Measurements from ENCODE around the gene C1QTNF12. TPM values are rescaled to one million over a fixed set of nuclear protein-coding genes. Genes with fewer than 3 reads are reported as not detected.

The C1QTNF12 gene
- total and polyA plus RNA-seq, 7 donors = 0.13 to 1.4 (median 0.86) TPM

DNA sequence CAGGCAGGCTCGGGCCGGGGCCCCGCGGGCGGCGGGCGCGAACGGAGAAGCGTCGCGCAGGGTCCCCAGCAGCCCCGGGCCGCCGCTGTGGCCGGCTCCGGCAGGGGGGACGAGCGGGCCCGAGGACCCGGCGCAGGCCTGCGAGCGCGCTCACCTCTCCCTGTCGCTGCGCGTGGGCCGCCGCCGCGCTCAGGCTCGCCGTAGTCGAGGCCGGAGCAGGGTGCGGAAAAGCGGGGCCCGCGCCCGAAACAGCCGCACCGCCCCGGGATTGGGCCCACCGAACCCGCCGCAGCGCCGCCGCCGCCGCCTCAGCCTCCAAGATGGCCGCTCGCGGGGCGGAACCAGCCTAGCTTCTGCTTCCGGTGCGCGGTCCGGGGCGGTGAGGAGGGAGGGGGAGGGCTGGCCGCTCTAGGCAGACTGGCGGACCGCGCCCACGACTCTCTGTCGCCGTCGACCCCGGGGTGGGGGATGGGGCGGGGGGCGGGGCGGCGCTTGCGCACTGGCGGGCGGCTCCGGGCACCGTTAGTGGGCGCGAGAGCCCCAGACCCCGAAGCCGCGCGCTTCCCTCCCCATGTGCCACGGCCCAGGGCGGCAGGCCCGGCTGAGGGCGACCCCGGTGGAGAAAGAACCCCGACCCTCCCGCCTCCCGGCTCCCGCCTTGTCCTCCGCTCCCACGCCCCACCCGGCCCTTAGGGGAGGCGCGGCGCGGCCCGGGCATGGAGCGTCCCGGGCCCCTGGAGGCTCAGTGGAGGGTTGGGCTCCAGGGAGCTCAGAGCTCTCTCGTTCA lies 27.2 kb upstream of the C1QTNF12 start, which contains the start of gene UBE2J2:
Gene UBE2J2 (minus strand): TSS at position 343 of the 787 bp plus-strand sequence. CDS start 5,862 bp downstream, outside the sequence.
- H3K27ac ChIP-seq = peak within 1 kb of the TSS; percentile 88
- peak; percentile 94 to 98 for DNase-seq
- intact Hi-C loops (cut with DNase I) = loop anchor here (2.0 to 10.0 kb wide), 4 partner anchors 41 to 239 kb away; partner anchors contain the start of genes B3GALT6 (in 2 of the 2), SDF4 (in 2 of the 2), C1orf159 (in 1 of the 2) and DVL1 (in 1 of the 2)
- whole genome bisulfite sequencing, 3 donors = 0% methylated on average over 45 to 105 of the region's 105 CpGs
- H3K27me3 ChIP-seq (ENCODE audit: insufficient read depth in 3 of 3, low read length in 2 of 3) = no peaks in the 10 kb centered on the region
- H3K4me1 ChIP-seq = peaks cover 45% of the 10 kb centered on the region
- no peaks in the 10 kb centered on the region for H3K9me3 ChIP-seq
- TF ChIP-seq, protein P1, sequence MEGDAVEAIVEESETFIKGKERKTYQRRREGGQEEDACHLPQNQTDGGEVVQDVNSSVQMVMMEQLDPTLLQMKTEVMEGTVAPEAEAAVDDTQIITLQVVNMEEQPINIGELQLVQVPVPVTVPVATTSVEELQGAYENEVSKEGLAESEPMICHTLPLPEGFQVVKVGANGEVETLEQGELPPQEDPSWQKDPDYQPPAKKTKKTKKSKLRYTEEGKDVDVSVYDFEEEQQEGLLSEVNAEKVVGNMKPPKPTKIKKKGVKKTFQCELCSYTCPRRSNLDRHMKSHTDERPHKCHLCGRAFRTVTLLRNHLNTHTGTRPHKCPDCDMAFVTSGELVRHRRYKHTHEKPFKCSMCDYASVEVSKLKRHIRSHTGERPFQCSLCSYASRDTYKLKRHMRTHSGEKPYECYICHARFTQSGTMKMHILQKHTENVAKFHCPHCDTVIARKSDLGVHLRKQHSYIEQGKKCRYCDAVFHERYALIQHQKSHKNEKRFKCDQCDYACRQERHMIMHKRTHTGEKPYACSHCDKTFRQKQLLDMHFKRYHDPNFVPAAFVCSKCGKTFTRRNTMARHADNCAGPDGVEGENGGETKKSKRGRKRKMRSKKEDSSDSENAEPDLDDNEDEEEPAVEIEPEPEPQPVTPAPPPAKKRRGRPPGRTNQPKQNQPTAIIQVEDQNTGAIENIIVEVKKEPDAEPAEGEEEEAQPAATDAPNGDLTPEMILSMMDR (IDR thresholded peaks at IDR 0.05) = no peak
- H3K4me3 ChIP-seq = peak within 1 kb of the TSS; percentile 71
- peak; percentile 97 to 98 (median 98) for ATAC-seq
- peaks cover 0 to 9% of the 10 kb centered on the region in 2 donors for H3K36me3 ChIP-seq (ENCODE audit: insufficient read depth in 1 of 2, low read depth in 1 of 2)

GRCh38 chr1:1273209-1273511 lies 26.6 kb upstream of the C1QTNF12 start:
- 0% methylated on average over 23 to 31 of the region's 31 CpGs for WGBS, 3 donors
- TF ChIP-seq, protein P1 (IDR thresholded peaks at IDR 0.05) = no peak
- H3K4me3 ChIP-seq = peak overlapping the region; percentile 71
- no peaks in the 10 kb centered on the region for H3K27me3 ChIP-seq (ENCODE audit: insufficient read depth in 3 of 3, low read length in 2 of 3)
- peaks cover 0 to 13% of the 10 kb centered on the region in 2 donors for H3K36me3 ChIP-seq (ENCODE audit: insufficient read depth in 1 of 2, low read depth in 1 of 2)
- DNase-seq = peak in 1 of 2 donors; percentile 61
- ATAC-seq = peak in 2 of 4 donors; percentile 8 to 14
- H3K27ac ChIP-seq = peak overlapping the region; percentile 88
- H3K4me1 ChIP-seq = peaks cover 45% of the 10 kb centered on the region
- no peaks in the 10 kb centered on the region for H3K9me3 ChIP-seq
- intact Hi-C loops (cut with DNase I) = loop anchor here (2.0 to 10.0 kb wide), 4 partner anchors 41 to 238 kb away; partner anchors contain the start of genes B3GALT6 (in 2 of the 2), SDF4 (in 2 of the 2), C1orf159 (in 1 of the 2) and DVL1 (in 1 of the 2)

DNA sequence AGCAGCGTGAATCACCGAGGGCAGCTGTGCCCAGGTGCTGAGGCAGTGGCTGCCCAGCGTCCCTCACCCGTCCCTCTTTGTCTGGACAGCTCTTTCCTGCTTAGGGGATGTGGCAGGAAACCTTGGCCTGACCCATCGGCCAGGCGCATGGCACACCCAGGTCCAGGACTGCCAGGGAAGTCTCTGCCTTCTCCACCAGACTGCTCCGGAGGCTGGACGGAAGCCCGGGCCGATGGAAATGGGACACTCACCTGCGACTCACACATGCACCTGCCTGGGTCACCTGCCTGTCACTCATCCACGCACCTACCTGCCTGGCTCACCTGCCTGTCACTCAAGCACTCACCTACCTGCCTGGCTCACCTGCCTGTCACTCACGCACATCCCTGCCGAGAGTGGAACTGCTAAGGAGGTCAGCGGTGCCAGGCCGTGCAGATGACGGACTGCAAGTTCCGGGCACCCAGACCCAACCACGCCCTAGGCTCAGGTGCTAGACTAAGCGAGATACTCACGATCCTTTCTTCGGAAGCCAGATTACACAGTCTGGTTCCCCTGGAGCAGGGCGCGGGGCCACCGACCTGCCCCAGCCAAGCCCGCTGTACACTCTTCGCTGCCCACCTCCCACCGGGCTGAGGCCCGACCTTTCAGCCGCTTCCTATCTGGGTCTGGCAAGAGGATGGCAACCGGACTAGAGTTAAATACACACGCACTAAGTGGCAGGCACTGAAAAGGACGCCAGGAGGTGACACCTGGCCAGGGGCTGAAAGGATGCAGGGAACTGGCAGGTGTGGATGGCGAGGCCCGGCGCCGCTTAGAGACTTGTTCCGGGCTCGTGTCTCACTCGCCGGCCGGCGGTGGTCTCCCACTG lies 26.1 kb upstream of the C1QTNF12 start:
- ATAC-seq = no peak
- peaks cover 45% of the 10 kb centered on the region for H3K4me1 ChIP-seq
- intact Hi-C loops (cut with DNase I) = loop anchor here (2.0 to 10.0 kb wide), 4 partner anchors 40 to 238 kb away; partner anchors contain the start of genes B3GALT6 (in 2 of the 2), SDF4 (in 2 of the 2), C1orf159 (in 1 of the 2) and DVL1 (in 1 of the 2)

GRCh38 chr1:1270813-1271212 lies 24.3 kb upstream of the C1QTNF12 start:
- no peaks in the 10 kb centered on the region for H3K27me3 ChIP-seq (ENCODE audit: insufficient read depth in 3 of 3, low read length in 2 of 3)
- no peak for ATAC-seq
- peak overlapping the region; percentile 14 for H3K27ac ChIP-seq
- TF ChIP-seq, protein P1 (IDR thresholded peaks at IDR 0.05) = no peak
- intact Hi-C loops (cut with DNase I) = loop anchor here (5.0 to 10.0 kb wide), 3 partner anchors 39 to 236 kb away; partner anchors contain the start of genes B3GALT6 (in 2 of the 2), SDF4 (in 2 of the 2) and C1orf159 (in 1 of the 2)
- 38 to 57% (median 53%) methylated on average over 7 of the region's 7 CpGs for WGBS, 3 donors
- no peaks in the 10 kb centered on the region for H3K9me3 ChIP-seq
- H3K4me1 ChIP-seq = peaks cover 45% of the 10 kb centered on the region
- peaks cover 0 to 36% of the 10 kb centered on the region in 2 donors for H3K36me3 ChIP-seq (ENCODE audit: insufficient read depth in 1 of 2, low read depth in 1 of 2)
- no peak for DNase-seq
- peak overlapping the region; percentile 71 for H3K4me3 ChIP-seq

More for the DNA sequence above, 26.1 kb upstream of the C1QTNF12 start:
- DNase-seq = peak in 1 of 2 donors; percentile 62
- Histone ChIP-seq H3K36me3 (ENCODE audit: insufficient read depth in 1 of 2, low read depth in 1 of 2) (peaks cover 0 to 18% of the 10 kb centered on the region in 2 donors), H3K9me3 (no peaks in the 10 kb centered on the region), H3K4me3 (peak overlapping the region; percentile 71), H3K27ac (peak overlapping the region; percentile 88), H3K27me3 (ENCODE audit: insufficient read depth in 3 of 3, low read length in 2 of 3) (no peaks in the 10 kb centered on the region)
- TF ChIP-seq, protein P1 (IDR thresholded peaks at IDR 0.05) = no peak
- WGBS, 3 donors = 21 to 26% (median 23%) methylated on average over 43 of the region's 43 CpGs
